Measurements from ENCODE around the gene MRTO4.
"Not testable (repeated sequence)": the region's sequence is repeated elsewhere in the genome, so short reads cannot be mapped to it uniquely, and the experiment has no call there.

The MRTO4 gene
- total RNA-seq: 13.2 to 108 (median 42.3) reads per million in 17 experiments

GRCh38 chr1:19251305-19252196 lies at the start of gene MRTO4, which contains the start of gene EMC1:
Gene MRTO4 (plus strand): TSS chr1:19251805. CDS start chr1:19251836, 31 bp downstream.
Gene EMC1 (minus strand): TSS chr1:19251524. CDS start chr1:19251509, 15 bp downstream.
- peak; percentile 93 to 97 (median 94) for DNase-seq

GRCh38 chr1:19202396-19202795 lies 49.2 kb upstream of the MRTO4 start:
- DNase-seq: no peak

GRCh38 chr1:19203440-19203839 lies 48.2 kb upstream of the MRTO4 start:
- DNase-seq: no peak

- DNase-seq: peak; percentile 7 to 63 (median 34)
These were observed 46.9 kb upstream of the MRTO4 start for GRCh38 chr1:19204446-19205266.

- no peak for DNase-seq
These were observed 46.2 kb upstream of the MRTO4 start for GRCh38 chr1:19205403-19205802.

GRCh38 chr1:19205845-19206244 lies 45.8 kb upstream of the MRTO4 start:
- no peak for DNase-seq

GRCh38 chr1:19206947-19207346 lies 44.7 kb upstream of the MRTO4 start:
- peak in 1 of 4 experiments; percentile 4 for DNase-seq

GRCh38 chr1:19208710-19209438 lies 42.7 kb upstream of the MRTO4 start:
- DNase-seq: no peak

GRCh38 chr1:19209439-19209989 lies 42.1 kb upstream of the MRTO4 start:
- peak; percentile 50 to 64 (median 56) for DNase-seq

GRCh38 chr1:19209990-19210771 lies 41.4 kb upstream of the MRTO4 start, which contains the start of gene UBR4:
Gene UBR4 (minus strand): TSS chr1:19210266. CDS start chr1:19210248, 18 bp downstream.
- peak; percentile 98 to 99 (median 98) for DNase-seq

- peak in 3 of 4 experiments; percentile 37 to 52 (median 51) for DNase-seq
These were observed 40.6 kb upstream of the MRTO4 start for GRCh38 chr1:19210772-19211549.

- no peak for DNase-seq
These were observed 39.4 kb upstream of the MRTO4 start for GRCh38 chr1:19212167-19212566.

- DNase-seq: no peak
These were observed 38.0 kb upstream of the MRTO4 start for GRCh38 chr1:19213580-19213979.

GRCh38 chr1:19216585-19216984 lies 35.0 kb upstream of the MRTO4 start:
- not testable (repeated sequence) for DNase-seq

- no peak for DNase-seq
These were observed 32.2 kb upstream of the MRTO4 start for GRCh38 chr1:19219451-19219850.

GRCh38 chr1:19220080-19220846 lies 31.3 kb upstream of the MRTO4 start:
- DNase-seq: no peak

GRCh38 chr1:19220991-19221390 lies 30.6 kb upstream of the MRTO4 start:
- peak in 1 of 4 experiments; percentile 10 for DNase-seq

GRCh38 chr1:19222573-19222972 lies 29.0 kb upstream of the MRTO4 start:
- DNase-seq: no peak
